ENCODE data around the gene HLA-A. TPM values are rescaled to one million over a fixed set of nuclear protein-coding genes. Genes with fewer than 3 reads are reported as not detected.
"Not testable (repeated sequence)": the region's sequence is repeated elsewhere in the genome, so short reads cannot be mapped to it uniquely, and the experiment has no call there.

Gene HLA-A
- total RNA-seq, 1 experiment from 2014 or later: 61.4 TPM

DNA sequence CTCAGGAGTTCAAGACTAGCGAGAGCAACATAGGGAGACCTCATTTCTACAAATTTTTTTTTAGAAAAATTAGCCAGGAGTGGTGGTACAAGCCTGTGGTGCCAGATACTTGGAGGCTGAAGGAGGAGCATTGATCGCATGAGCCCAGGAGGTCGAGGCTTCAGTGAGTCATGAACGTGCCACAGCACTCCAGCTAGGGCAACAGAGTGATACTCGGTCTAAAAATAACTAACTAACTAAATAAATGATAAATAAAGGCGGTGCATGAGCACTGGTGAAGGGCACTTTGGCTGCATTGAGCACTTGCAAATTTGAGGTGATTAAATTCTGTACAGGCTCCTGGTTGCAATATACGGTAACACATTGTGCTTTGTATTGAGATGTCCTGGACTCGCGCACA, 13.5 kb downstream of the HLA-A start:
- in situ Hi-C loops (cut with HindIII; ENCODE audit: low sequenced_read_pairs): no loop called here
- no peak for DNase-seq (ENCODE audit: low spot score)

DNA sequence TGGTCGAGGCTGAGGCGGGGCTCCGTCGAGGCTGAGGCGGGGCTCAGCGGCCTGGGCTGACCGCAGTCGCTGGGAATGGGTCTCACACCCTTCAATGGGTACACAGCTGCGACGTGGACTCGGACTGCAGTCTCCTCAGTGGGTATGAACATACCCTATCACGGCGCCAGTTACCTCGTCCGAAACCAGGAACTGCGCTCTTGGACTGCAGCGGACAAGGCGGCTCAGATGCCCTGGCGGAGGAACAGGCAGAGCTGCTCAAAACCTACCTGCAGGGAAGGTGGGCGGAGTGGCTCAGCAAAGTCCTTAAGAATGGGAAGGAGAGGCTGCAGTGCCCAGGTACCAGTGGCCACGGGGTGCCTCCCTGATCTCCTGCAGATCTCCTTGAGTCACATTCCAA, 14.2 kb downstream of the HLA-A start:
- DNase-seq (ENCODE audit: low spot score): no peak
- in situ Hi-C loops (cut with HindIII; ENCODE audit: low sequenced_read_pairs): no loop called here

DNA sequence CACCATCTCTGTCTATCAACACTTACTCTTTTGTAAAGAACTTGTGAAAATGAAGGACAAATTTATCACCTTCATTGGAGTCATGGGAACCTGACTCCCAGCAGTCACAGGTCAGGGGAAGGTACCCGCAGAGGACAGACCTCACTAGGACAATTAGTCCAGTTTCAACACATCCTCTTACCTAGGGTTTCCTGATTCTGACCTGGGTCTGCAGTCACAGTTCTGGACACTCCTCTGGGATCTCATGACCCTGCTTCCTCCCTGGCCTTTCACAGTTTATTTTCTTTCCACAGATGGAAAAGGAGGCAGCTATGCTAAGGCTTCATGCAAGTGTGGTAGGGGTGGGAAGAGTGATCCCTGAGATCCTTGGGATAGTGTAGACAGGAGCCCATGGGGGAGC, 15.7 kb downstream of the HLA-A start:
- no peak for DNase-seq (ENCODE audit: low spot score)
- in situ Hi-C loops (cut with HindIII; ENCODE audit: low sequenced_read_pairs): no loop called here

DNA sequence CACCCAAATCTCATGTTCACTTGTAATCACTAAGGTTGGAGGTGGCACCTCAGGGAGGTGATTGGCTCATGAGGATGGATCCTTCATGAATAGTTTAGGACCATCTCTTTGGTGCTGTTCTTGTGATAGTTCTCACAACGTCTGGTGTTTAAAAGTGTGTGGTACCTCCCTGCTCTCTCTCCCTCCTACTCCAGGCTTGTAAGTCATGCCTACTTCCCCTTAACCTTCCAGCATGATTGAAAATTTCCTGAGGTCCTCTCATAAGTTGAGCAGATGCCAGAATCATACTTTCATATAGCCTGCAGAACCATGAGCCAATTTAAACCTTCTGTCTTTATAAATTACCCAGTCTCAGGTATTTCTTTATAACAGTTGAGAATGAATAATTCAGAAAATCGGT, 16.6 kb downstream of the HLA-A start:
- in situ Hi-C loops (cut with HindIII; ENCODE audit: low sequenced_read_pairs): no loop called here
- DNase-seq (ENCODE audit: low spot score): no peak

DNA sequence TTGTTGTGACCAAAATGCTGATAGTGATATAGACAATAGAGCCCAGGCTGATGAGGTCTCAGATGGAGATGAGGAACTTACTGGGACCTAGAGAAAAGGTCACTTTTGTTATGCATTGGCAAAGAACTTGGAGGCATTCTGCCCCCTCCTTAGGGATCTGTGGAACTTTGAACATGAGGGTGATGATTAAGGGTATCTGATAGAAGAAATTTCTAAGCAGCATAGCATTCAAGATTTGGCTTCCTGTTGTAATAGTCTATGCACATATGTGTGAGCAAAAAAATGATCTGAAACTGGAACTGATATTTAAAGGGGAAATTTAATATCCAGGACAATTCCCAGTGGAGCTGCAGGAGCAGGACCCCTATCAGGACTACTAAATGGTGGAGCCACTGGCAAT, 17.1 kb downstream of the HLA-A start:
- no peak for DNase-seq (ENCODE audit: low spot score)
- in situ Hi-C loops (cut with HindIII; ENCODE audit: low sequenced_read_pairs): no loop called here

DNA sequence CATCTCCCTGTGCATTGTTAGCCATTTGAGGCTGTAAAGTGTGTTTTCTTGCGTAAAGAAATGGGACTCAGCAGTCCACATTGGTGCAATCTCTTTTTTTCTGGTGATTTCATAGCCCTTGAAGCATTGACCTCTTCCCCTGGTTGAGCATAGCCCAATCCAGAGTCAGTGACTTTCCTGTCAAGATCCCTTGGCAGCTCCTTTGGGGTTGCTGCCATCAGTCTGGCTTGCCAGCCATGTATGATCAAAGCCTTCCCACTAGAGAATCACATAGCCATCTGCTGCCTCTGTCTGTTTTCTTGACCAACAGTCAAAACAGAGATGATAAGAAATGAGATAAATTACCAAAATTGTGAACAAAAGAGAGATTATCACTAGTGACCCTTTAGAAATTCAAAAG, 19.6 kb downstream of the HLA-A start:
- in situ Hi-C loops (cut with HindIII; ENCODE audit: low sequenced_read_pairs): no loop called here
- peak; percentile 84 for DNase-seq (ENCODE audit: low spot score)

DNA sequence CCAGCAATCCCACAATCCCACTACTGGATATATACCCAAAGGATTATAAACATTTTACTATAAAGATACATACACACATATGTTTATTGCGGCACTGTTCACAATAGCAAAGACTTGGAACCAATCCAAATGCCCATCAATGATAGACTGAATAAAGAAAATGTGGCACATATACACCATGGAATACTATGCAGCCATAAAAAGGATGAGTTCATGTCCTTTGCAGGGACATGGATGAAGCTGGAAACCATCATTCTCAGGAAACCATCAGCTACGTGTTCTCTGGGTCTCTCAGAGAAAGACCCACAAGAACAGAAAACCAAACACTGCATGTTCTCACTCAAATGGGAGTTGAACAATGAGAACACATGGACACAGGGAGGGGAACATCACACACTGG, 21.4 kb downstream of the HLA-A start:
- DNase-seq (ENCODE audit: low spot score); in situ Hi-C loops (cut with HindIII; ENCODE audit: low sequenced_read_pairs): not testable (repeated sequence)

DNA sequence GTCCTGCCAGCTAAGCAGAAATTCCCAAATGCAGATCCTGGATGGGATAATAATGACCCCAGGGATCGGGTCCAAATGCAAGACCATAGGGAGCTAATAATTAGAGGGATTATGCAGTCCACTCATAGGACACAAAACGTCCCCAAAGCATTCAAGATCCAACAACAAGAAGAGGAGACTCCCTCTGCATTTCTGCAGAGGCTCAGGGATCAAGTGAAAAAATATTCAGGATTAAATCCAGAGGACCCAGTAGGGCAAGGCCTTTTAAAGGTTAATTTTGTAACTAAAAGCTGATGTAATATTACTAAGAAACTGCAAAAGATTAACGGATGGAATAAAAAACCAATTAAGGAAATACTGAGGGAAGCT, 22.2 kb downstream of the HLA-A start:
- in situ Hi-C loops (cut with HindIII; ENCODE audit: low sequenced_read_pairs): no loop called here
- no peak for DNase-seq (ENCODE audit: low spot score)

DNA sequence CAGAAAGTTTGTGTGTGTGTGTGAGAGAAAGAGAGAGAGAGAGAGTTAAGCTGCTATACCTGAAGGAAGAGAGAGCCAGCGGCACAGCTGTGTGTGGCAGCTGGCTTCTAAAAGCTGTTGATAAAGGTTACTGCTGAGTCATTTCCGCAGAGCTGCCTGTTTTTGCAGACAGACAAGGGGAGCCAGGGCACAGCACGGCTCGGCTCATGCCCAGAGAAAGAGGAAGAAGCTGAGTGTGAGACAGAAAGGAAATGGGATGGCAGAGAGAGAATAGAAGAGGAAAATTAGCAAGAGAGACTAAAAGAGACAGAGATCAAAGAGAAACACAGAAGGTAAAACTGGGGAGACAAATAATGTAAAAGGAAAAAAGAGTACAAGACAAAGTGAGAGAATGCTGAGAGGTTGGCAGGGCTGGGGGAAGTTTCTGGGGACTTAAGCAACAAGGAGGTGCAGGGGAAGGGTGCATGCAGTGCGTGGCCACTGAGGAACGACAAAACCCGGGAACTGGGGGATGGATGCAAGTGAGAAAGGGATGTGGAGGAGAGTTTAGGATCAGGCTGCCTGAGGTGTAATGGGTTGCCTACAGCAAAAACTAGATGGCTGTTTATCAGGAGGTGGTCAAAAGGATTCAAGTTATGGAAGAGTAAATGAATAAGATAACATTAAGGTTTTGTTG, 22.7 kb downstream of the HLA-A start:
- in situ Hi-C loops (cut with HindIII; ENCODE audit: low sequenced_read_pairs): no loop called here
- peak; percentile 70 for DNase-seq (ENCODE audit: low spot score)

DNA sequence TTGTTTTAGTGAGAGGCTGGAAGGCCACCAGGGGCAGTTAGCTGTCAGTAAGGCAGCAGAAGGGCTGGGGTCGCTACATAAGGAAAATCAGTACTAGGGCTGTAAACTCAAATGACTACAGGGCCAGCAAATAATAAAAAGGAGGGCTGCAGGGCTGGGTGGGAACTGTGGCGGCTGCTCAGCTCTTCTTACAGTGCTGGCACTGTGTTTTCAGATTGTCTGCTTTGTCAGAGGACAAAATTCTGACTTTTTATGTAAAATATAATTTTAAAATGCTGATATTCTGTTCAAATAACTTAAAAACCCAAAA, 23.2 kb downstream of the HLA-A start:
- in situ Hi-C loops (cut with HindIII; ENCODE audit: low sequenced_read_pairs): no loop called here
- DNase-seq (ENCODE audit: low spot score): no peak

DNA sequence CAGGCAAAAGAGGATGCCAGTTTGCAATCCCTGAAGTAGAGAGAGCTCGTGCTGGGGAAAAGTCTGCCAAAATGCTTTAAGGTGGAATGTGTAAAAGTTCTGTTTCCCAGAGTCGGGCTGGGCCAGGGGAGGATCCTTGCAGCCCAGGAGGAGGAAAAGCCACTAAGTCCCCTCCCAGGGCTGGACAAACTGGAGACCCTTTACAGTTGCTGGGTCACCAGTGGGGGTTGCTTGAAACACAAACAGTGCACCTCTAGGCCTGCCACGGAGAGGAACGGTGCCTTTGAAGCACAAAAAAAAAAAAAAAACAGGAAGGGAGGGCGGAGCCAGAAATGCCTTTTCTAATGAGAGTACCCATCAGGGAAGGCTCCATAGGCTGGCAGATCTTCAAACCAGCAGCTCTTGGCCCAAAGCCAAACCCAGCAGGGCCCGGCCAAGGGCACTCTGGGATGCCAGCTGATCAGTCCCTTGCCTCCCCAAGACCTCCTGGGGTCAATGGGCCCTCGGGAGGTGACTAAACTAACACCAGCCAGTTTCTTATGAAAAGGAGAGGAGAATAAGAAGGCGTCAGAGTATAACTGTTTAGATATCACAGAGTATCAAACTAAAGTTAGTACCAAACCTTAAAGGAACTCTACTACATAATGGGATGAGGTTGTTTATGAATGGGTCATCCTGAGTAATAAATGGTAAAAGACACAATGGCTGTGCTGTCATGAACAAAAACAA, 23.7 kb downstream of the HLA-A start:
- in situ Hi-C loops (cut with HindIII; ENCODE audit: low sequenced_read_pairs): no loop called here

DNA sequence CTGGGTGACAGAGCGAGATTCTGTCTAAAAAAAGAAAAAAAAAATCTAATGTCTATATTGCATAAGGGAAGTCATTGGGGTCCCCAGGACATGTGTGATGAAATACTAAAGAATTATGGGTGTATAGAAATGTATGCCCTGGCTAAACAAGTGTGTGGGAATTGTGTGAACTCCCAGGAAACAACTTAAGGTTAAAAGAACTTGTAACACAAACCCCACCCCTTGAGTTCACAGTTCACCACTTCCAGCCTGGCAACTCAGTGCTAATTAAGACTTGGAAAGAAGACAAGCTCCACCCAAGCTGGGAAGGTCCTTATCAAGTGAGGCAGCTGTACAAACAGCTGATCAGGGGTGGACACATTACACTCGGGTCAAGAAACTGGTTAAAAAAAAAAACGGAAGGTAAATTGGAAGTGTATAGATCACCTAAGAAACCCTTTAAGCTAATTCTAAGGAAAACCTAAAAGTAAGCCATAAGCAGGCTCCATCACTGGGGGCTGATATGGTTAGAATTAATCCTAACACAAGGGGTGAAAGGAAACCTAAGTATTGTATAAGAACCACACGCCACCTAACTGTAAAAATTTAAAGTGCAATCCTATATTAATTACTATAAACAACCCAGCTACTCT, 25.2 kb downstream of the HLA-A start:
- in situ Hi-C loops (cut with HindIII; ENCODE audit: low sequenced_read_pairs): no loop called here
- DNase-seq (ENCODE audit: low spot score): no peak

More for the DNA sequence above, 23.7 kb downstream of the HLA-A start:
- peak; percentile 80 for DNase-seq (ENCODE audit: low spot score)

DNA sequence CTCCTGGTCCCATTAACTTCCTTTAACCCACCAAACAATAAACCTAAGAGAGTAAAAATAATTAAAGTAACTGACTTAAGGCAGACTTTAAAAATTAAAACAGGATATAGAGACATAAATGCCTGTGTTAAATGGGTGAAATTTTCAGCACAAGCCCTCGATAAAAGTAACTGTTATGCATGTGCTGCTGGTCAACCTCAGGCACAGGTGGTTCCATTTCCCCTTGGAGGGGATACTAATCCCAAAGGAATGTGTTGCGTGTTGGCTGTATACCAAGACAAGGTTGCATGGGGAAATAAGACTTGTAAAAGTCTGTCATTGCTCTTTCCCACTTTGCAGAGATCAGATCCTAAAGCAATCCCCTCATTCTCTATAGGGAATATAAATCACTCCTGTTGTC, 25.8 kb downstream of the HLA-A start:
- no peak for DNase-seq (ENCODE audit: low spot score)
- in situ Hi-C loops (cut with HindIII; ENCODE audit: low sequenced_read_pairs): no loop called here

DNA sequence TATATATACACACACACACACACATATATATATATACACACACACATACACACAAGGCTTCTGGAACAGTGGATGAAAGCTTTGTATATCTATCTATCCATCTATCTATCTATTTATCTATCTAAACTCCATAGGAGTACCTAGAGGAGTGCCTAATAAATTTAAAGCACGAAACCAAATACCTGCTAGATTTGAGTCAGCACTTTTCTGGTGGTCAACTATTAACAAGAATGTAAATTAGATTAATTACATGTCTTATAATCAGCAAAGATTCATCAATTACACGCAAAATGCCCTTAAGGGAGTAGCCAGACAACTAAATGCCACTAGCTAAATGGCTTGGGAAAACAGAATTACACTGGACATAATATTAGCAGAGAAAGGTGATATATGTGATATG, 26.6 kb downstream of the HLA-A start:
- DNase-seq (ENCODE audit: low spot score): no peak
- in situ Hi-C loops (cut with HindIII; ENCODE audit: low sequenced_read_pairs): no loop called here

DNA sequence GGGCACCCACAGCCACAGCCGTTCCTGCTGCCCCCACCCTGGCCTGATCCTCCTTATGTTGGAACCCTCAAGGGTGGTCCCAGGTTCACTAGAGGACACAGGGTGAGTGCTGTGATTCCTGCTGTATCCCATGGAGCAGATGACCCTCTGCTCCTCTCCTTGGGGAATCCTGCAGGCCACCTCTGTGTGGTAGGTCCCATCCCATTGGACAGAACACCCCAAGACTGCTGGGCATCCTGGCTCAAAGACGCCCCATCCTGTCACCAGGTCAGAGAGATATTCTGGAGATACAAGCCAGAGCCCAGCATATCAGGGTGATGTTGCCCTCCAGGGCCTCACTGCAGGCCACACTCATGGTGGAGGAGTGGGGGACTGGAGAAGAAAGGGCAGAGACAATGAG, 28.4 kb downstream of the HLA-A start:
- no peak for DNase-seq (ENCODE audit: low spot score)
- in situ Hi-C loops (cut with HindIII; ENCODE audit: low sequenced_read_pairs): no loop called here

DNA sequence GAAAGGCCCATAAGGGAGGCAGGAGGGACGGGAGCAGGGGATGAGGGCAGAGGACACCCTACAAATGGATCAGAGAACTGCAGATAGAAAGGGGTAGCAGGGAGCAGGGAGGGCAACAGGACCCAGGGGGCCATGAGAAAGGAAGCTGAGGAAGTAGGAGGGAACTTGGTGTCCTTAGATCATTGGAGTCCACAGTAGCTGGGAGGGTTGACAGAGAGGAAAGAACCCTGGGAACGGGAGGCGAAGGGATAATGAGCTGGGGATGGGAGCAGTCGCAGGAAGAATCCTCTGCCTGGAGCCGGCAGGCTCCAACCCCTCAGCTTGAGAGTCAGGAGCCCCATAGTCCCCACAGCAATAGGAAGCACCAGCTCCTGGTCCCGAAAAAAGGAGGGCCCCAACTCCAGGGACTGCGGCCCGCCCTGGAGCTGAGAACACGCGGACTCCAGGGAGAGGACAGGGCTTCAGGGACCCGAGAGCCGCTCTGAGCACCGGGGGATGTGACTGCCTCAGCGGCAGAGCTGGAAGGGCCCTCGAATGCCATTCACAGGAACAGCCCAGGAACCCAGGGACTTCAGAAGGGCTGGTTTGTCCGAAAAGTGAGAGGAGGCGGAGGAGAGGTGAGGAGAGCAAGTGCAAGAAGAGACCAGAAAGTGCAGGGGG, 32.7 kb downstream of the HLA-A start:
- in situ Hi-C loops (cut with HindIII; ENCODE audit: low sequenced_read_pairs): no loop called here

DNA sequence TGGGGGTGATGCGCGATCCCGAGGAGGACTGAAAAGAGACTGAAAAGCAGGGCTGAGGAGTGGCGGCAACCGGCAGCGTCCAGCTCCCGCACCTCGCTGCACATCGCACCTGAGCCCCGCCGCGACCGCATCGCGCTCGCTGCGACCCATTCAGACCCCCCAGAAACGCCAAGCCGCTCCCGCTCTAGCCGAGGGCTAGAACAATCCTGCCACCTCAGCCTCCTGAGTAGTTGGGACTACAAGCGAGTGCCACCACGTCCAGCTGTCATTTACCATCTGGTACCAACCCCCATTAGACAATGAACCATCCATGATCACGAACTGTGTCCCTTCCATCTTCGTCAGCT, 33.2 kb downstream of the HLA-A start:
- no peak for DNase-seq (ENCODE audit: low spot score)
- in situ Hi-C loops (cut with HindIII; ENCODE audit: low sequenced_read_pairs): no loop called here

More for the DNA sequence above, 32.7 kb downstream of the HLA-A start:
- peak; percentile 30 for DNase-seq (ENCODE audit: low spot score)

DNA sequence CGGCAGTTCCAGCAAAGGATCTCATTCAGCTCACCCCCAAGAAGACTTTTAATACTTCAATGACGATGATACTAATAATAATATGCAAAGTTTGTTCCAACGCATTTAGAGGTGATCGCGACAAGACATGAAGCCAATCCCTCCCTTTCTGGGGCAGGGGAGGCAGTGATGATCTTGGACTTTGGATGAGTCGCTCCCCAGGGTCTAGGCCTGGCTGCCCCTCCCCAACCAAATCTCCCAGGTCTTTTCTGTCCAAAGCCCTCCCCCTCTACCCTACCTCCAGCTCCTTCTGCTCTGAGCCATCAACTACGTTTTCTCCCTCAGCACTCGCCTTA, 33.9 kb downstream of the HLA-A start:
- in situ Hi-C loops (cut with HindIII; ENCODE audit: low sequenced_read_pairs): no loop called here
- DNase-seq (ENCODE audit: low spot score): no peak

DNA sequence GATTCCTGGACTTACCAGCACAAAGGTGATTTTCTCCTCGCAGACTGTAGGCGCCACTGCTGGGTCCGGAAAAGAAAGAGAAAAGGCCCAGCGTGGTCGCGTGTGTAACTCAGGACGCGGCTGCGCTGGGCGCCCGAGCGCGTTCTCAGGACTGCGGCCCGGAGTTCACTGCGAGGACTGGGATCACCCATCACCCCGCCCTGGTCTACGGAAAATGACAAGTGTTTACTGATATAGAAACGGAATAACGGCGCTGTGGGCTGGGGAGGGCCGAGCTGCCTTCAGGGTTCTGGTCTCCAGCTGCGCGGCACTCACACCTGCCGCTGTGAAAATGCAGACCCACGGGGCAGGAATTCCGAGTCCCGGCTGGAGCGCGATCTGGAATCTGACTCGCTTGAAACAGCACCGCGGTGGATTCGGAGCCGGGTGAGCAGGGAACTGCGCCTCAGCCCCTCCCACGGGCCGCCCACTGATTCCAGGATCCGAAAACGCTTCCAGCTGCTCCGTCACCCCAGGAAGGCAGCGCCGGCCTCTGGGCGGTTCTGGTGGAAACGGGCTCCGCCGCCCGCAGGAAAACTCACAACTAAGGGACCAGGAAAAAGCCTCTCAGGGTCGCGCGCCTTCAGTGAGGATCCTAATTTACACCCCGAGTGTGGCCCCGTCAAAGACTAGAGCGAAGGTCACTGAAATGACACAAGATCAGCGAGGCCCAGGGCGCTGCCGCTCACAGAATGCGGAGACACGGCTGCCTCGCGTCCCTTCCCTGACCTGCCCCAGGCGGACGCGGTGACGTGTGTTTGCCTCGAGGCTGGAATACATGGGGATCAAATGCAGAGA, 34.5 kb downstream of the HLA-A start:
- peak; percentile 74 for DNase-seq (ENCODE audit: low spot score)
- in situ Hi-C loops (cut with HindIII; ENCODE audit: low sequenced_read_pairs): no loop called here

DNA sequence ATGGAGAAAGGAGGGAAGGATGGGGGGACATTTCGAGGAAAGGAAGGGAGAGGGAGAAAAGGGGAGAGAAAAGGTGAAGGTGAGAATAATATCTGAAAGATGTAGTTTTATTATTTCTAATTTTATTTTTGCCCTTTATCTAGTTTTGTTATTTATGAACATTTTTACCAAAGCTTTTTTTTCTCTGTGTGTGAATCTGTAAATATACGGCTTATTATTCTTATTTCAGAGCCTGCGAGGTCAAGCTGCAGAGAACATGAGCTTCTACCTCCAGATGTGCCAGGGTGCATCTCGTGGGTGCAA, 35.0 kb downstream of the HLA-A start:
- in situ Hi-C loops (cut with HindIII; ENCODE audit: low sequenced_read_pairs): no loop called here
- DNase-seq (ENCODE audit: low spot score): no peak
